RWPE2 (cell line): ENCODE data around the gene PRKAA1.
"Not testable (repeated sequence)": the region's sequence is repeated elsewhere in the genome, so short reads cannot be mapped to it uniquely, and the experiment has no call there.

ENCODE experiments used
- ATAC-seq: fragments of 200-7000 bp; cut with Tn5 transposase; 3 replicates; pipeline ENCODE4 v1.9.1; 2021; ENCODE audit warnings: low read depth
- DNase-seq: peaks from one replicate; pipeline ENCODE4 v3.0.0-alpha.2; 2020; ENCODE audit warnings: low spot score
- H3K27ac ChIP-seq: fragments of 450-650 bp; 2 replicates; pipeline ENCODE4 v1.5.1; 2017; ENCODE audit warnings: mild to moderate bottlenecking; ENCODE audit not compliant: poor library complexity, severe bottlenecking
- H3K27me3 ChIP-seq: fragments of 250-450 bp; sonication (Bioruptor Pico); 2 replicates; pipeline ENCODE4 v1.5.1; 2021; ENCODE audit warnings: mild to moderate bottlenecking, moderate library complexity; ENCODE audit not compliant: insufficient read depth, poor library complexity, severe bottlenecking
- H3K36me3 ChIP-seq: fragments of 250-450 bp; sonication (Bioruptor Pico); 2 replicates; pipeline ENCODE4 v1.5.1; 2020; ENCODE audit warnings: low read depth, mild to moderate bottlenecking, moderate library complexity
- H3K4me1 ChIP-seq: fragments of 250-450 bp; sonication (Bioruptor Pico); 2 replicates; pipeline ENCODE4 v1.5.1; 2021; ENCODE audit warnings: mild to moderate bottlenecking, moderate library complexity; ENCODE audit not compliant: insufficient read depth, poor library complexity, severe bottlenecking
- H3K4me3 ChIP-seq: fragments of 250-450 bp; sonication (Bioruptor Pico); 2 replicates; pipeline ENCODE4 v1.5.1; 2021; ENCODE audit warnings: mild to moderate bottlenecking, moderate library complexity; ENCODE audit not compliant: severe bottlenecking
- H3K9me3 ChIP-seq: fragments of 250-450 bp; sonication (Bioruptor Pico); 2 replicates; pipeline ENCODE4 v1.5.1; 2021; ENCODE audit warnings: mild to moderate bottlenecking, moderate library complexity; ENCODE audit not compliant: severe bottlenecking
- TF ChIP-seq, protein P1 (sequence below): fragments of 450-650 bp; IDR thresholded peaks from one replicate; pipeline ENCODE4 v1.5.1; 2017; ENCODE audit warnings: mild to moderate bottlenecking, moderate library complexity; ENCODE audit not compliant: poor library complexity, severe bottlenecking

Gene PRKAA1

DNA sequence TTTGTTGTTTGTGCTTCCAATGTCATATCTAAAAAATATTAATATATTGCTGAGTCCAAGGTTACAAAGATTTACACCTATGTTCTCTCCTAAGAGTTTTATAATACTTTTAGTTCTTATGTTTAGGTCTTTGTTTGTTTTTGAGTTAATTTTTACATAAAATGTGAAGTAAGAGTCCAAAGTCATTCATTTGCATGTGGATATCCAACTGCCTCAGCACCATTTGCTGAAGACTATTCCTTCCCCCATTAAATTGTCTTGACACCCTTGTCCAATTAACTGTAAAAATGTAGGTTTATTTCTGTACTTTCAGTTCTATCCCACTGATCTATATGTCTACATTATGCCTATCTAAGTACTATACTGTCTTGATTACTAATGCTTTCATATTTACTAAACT, 78.1 kb downstream of the PRKAA1 start:
- no peak for DNase-seq
- Histone ChIP-seq H3K36me3 (no peaks in the 10 kb centered on the region; the same call in none of the 2 replicates), H3K9me3 (no peaks in the 10 kb centered on the region), H3K4me3 (no peak overlapping the region), H3K4me1 (peaks cover 4% of the 10 kb centered on the region), H3K27ac (no peak overlapping the region), H3K27me3 (no peaks in the 10 kb centered on the region)
- TF ChIP-seq, protein P1, sequence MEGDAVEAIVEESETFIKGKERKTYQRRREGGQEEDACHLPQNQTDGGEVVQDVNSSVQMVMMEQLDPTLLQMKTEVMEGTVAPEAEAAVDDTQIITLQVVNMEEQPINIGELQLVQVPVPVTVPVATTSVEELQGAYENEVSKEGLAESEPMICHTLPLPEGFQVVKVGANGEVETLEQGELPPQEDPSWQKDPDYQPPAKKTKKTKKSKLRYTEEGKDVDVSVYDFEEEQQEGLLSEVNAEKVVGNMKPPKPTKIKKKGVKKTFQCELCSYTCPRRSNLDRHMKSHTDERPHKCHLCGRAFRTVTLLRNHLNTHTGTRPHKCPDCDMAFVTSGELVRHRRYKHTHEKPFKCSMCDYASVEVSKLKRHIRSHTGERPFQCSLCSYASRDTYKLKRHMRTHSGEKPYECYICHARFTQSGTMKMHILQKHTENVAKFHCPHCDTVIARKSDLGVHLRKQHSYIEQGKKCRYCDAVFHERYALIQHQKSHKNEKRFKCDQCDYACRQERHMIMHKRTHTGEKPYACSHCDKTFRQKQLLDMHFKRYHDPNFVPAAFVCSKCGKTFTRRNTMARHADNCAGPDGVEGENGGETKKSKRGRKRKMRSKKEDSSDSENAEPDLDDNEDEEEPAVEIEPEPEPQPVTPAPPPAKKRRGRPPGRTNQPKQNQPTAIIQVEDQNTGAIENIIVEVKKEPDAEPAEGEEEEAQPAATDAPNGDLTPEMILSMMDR: no peak
- ATAC-seq: no peak

DNA sequence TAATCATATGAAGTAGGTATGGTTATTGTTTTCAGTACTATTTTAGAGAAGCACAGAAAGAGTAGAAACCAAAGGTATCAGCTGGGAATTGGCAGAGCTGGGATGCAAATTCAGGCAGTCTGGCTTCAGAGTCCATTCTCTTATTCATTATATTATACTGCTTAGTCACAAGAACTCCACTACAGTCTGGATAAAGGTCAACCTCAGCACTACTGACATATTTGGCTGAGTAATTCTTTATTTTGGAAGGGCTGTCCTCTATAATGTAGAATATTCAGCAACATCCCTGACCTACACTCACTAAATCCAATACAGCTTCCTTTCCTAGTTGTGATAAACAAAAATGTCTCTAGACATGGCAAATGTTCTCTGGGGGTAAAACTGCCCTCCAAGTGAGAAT, 80.9 kb downstream of the PRKAA1 start:
- H3K27me3 ChIP-seq: no peaks in the 10 kb centered on the region
- DNase-seq (no peak), ATAC-seq (0 out of 3 replicates have a peak, but pooled peaks have one; percentile 42)
- TF ChIP-seq, protein P1: no peak
- no peak overlapping the region for H3K4me3 ChIP-seq
- no peak overlapping the region for H3K27ac ChIP-seq
- H3K36me3 ChIP-seq: no peaks in the 10 kb centered on the region; the same call in none of the 2 replicates
- H3K4me1 ChIP-seq: peaks cover 6% of the 10 kb centered on the region
- H3K9me3 ChIP-seq: no peaks in the 10 kb centered on the region

DNA sequence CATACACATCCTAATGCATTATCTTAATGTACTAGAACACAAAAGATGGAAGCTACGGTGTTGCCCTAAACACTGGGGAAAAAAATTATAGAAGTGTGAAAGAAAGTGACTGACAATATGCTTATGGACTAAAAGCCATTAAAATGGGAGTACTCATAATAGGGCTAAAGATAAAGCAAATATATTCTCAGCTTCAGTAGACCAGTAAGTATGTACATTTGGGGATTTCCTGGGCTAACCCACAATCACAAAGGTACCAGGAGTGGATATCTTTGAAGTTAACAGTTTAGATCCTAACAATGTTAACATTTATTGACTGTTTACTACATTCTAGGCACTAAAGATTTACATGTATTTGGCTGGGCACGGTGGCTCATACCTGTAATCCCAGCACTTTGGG, 81.6 kb downstream of the PRKAA1 start:
- Histone ChIP-seq H3K27me3 (no peaks in the 10 kb centered on the region), H3K4me3 (no peak overlapping the region), H3K9me3 (no peaks in the 10 kb centered on the region), H3K36me3 (no peaks in the 10 kb centered on the region; the same call in none of the 2 replicates), H3K4me1 (peaks cover 6% of the 10 kb centered on the region), H3K27ac (no peak overlapping the region)
- TF ChIP-seq, protein P1: no peak
- ATAC-seq: no peak
- DNase-seq: no peak

DNA sequence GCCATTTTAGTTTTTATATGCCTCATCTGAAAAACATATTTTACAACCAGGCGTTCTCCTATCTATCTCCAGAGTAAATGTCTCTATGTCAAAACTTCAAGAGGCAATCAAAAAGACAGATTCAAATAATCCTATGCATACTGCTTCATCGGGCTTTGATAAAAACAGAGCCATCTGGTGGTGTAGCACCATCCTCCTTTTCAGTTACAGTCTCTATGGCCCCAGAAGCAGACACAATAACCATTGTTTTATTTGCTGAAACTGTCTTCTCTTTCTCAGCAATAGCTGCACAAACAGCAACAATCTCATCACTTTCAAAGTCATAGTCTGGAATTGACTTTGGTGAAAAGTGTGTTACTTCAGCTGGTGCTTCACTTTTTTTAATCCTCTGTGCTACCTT, 82.2 kb downstream of the PRKAA1 start:
- ATAC-seq (peak; percentile 58; the same call in 2 of the 3 replicates), DNase-seq (no peak)

DNA sequence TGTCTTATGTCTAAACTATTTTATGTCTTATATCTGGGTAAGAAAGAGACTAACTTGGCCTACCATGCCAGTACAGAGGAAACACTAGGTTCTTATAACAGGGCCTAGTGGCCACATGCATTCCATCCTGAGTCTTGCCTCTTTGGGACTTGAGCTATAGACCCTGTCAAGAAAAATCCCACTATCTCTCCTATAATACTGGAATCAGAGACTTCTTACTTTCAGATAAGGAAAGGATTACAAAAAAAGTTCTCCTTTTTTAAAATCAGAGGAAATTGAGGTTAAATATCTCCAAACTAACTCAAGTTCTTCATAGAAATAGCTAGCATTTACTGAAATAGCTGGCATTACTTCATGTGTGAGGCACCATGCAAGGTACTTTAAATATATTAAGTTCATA, 84.2 kb downstream of the PRKAA1 start:
- H3K27me3 ChIP-seq: no peaks in the 10 kb centered on the region
- ATAC-seq (no peak), DNase-seq (no peak)
- H3K4me3 ChIP-seq: no peak overlapping the region
- TF ChIP-seq, protein P1: no peak
- H3K4me1 ChIP-seq: peaks cover 6% of the 10 kb centered on the region
- peaks cover 5% of the 10 kb centered on the region for H3K36me3 ChIP-seq
- H3K9me3 ChIP-seq: no peaks in the 10 kb centered on the region
- no peak overlapping the region for H3K27ac ChIP-seq

More for the DNA sequence above, 82.2 kb downstream of the PRKAA1 start:
- Histone ChIP-seq H3K4me3 (no peak overlapping the region), H3K27ac (no peak overlapping the region), H3K27me3 (no peaks in the 10 kb centered on the region), H3K9me3 (no peaks in the 10 kb centered on the region), H3K36me3 (no peaks in the 10 kb centered on the region; the same call in none of the 2 replicates), H3K4me1 (peaks cover 6% of the 10 kb centered on the region)
- TF ChIP-seq, protein P1: peak; percentile 70

DNA sequence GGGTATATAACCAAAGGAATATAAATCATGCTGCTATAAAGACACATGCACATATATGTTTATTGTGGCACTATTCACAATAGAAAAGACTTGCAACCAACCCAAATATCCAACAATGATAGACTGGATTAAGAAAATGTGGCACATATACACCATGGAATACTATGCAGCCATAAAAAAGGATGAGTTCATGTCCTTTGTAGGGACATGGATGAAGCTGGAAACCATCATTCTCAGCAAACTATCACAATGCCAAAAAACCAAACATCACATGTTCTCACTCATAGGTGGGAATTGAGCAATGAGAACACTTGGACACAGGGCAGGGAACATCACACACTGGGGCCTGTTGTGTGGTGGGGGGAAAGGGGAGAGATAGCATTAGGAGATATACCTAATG, 87.6 kb downstream of the PRKAA1 start:
- not testable (repeated sequence) for H3K9me3 ChIP-seq, ATAC-seq, H3K4me1 ChIP-seq, H3K27ac ChIP-seq, H3K27me3 ChIP-seq, H3K4me3 ChIP-seq, DNase-seq, H3K36me3 ChIP-seq
